Activated T-cell treated with anti-CD3 and anti-CD28 coated beads, Interleukin-2, amount 50 U/mL, for 4 hours (primary cell): ENCODE measurements around the gene TMEM184B. TPM values are rescaled to one million over a fixed set of nuclear protein-coding genes. Genes with fewer than 3 reads are reported as not detected.

ENCODE experiments used
- ATAC-seq, 2 donors: fragments of 200-7000 bp; cut with Tn5 transposase; one replicate each; pipeline ENCODE4 v1.10.0; 2021
- DNase-seq: peaks from one replicate; pipeline ENCODE4 v3.0.0-alpha.2; 2020
- H3K27me3 Mint-ChIP-seq: one replicate; pipeline ENCODE4 v1.8.0; 2021; ENCODE audit warnings: low read depth, mixed read lengths
- H3K36me3 Mint-ChIP-seq: one replicate; pipeline ENCODE4 v1.8.0; 2022; ENCODE audit warnings: mixed read lengths; ENCODE audit not compliant: insufficient read depth
- H3K4me1 Mint-ChIP-seq: one replicate; pipeline ENCODE4 v1.8.0; 2021; ENCODE audit warnings: low read depth, mixed read lengths
- H3K4me3 Mint-ChIP-seq: one replicate; pipeline ENCODE4 v1.8.0; 2021; ENCODE audit warnings: mild to moderate bottlenecking, moderate library complexity, mixed read lengths
- H3K9me3 Mint-ChIP-seq: one replicate; pipeline ENCODE4 v1.8.0; 2021; ENCODE audit warnings: mixed read lengths
- total RNA-seq, 3 donors: library from RNA; stranded (reverse); gene quantifications; one replicate each; pipeline ENCODE4 v1.2.1, GENCODE V29; 2021

The TMEM184B gene
- 10 to 100 TPM; 26.5 to 33.5 (median 27.8) TPM for total RNA-seq

DNA sequence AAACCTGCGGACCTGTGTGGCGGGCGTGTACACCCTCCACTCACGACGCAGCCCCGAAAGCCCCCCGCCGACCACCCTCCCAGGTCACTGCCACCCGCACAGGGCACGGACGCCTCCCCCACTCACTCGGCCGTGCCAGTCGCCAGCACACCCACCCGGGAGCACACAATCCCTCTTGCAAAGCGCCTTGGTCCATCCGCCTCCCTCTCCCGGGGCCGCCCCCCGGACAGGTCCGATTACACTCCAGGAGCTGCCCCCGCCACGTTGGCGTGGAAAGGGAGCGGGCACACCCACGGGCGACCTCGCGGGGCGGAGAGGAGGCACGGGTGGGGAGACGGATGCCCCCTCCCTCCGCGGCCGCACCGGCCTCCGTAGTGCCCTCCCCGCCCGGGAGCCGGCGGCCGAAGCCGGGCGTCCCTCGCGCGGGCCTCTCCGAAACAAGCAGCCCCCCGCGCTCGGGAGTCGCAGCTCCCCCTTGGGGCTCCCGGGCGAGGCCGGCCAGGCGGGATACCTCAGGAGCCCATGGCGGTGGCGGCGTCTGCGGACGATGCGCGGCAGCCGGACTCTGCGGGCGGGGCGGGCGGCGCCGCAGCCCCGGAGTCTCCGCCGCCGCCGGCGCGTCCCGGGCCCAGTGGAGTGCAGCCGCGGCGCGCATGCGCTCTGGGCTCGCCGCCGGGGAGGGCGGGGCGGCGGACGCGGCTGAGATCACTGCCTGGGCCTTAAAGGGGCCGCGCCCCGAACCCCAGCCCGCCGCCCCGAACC is at the start of gene TMEM184B:
Gene TMEM184B (minus strand): TSS at position 638 of the 762 bp plus-strand sequence. CDS start 25,049 bp downstream, outside the sequence.
- peak within 1 kb of the TSS; percentile 91 for H3K4me3 Mint-ChIP-seq
- DNase-seq (peak; percentile 74), ATAC-seq (peak; percentile 98)
- no peaks in the 10 kb centered on the region for H3K27me3 Mint-ChIP-seq
- peaks cover 45% of the 10 kb centered on the region for H3K4me1 Mint-ChIP-seq
- no peaks in the 10 kb centered on the region for H3K9me3 Mint-ChIP-seq
- no peaks in the 10 kb centered on the region for H3K36me3 Mint-ChIP-seq

DNA sequence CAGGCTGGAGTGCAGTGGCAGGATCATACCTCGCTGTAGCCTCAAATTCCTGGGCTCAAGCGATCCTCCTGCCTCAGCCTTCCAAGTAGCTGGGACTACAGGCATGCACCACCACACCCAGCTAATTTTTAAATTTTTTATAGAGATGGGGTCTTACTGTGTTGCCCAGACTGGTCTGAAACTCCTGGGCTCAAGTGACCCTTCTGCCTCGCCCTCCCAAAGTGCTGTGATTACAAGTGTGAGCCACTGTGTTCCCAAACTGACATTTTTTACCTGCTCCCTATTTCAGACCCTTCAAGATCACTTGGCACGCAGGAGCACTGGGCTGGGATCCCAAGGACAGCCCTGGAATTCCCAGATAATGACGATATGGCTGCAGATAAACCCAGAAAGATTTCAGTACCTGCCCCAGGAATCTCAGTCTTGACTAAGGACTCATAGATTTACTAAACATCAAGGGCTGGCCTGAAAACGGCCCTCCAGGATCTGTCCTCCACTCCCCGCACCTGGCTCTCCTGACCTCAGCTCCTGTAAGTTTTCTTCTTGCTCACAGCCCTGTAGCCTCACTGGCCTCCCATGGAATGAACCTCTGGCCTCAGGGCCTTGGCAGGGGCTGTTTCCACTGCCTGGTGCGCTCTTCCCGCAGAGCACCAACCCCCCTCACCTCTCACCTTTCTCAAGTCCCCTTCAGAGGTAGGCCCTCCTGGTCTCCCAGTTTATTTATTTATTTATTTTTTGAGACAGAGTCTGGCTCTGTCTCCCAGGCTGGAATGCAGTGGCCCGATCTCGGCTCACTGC is 48.0 kb upstream of the TMEM184B start:
- H3K36me3 Mint-ChIP-seq: no peaks in the 10 kb centered on the region
- H3K9me3 Mint-ChIP-seq: no peaks in the 10 kb centered on the region
- no peak overlapping the region for H3K4me3 Mint-ChIP-seq
- peaks cover 5% of the 10 kb centered on the region for H3K4me1 Mint-ChIP-seq
- H3K27me3 Mint-ChIP-seq: no peaks in the 10 kb centered on the region
- ATAC-seq (no peak), DNase-seq (no peak)

DNA sequence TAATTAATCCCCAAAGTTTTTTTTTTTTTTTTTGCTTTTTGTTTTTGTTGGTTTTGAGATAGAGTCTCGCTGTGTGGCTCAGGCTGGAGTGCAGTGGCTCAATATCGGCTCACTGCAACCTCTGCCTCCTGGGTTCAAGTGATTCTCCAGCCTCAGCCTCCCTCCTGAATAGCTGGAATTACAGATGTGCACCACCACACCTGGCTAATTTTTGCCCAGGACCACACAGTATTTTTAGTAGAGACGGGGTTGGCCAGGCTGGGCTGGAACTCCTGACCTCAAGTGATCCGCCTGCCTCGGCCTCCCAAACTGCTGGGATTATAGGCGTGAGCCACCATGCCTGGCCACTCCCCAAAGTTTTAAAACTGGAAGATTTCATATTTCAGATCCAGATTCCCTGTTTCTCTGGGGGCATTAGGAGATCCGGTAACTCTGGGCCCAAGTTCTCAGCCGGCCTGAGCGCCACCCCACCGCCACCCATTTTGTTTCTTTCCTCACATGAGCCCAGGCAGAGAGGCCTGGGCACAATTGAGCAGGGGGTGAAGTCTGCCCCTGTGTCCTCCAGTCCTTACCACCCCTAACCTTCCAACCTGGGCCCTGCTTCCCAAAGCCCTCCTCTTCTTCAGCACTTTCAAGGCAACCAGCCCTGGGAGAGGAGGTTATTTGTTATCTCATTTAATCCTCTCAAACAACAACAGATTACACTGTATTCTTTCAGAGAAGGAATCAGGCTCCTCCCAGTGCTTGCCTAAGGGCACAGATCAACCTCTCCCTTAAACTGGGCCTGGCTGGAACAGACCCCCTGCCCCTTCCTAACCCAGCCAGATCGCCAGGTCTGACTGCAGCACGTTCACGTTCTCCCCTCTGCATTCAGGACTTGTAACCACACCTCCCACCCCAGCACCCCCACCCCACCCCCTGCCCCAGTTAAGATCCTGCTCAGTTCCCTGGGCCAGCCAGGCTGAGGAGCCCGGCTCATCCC is 46.3 kb upstream of the TMEM184B start:
- Mint-ChIP-seq H3K9me3 (no peaks in the 10 kb centered on the region), H3K4me1 (peaks cover 22% of the 10 kb centered on the region), H3K27me3 (no peaks in the 10 kb centered on the region), H3K36me3 (no peaks in the 10 kb centered on the region), H3K4me3 (peak overlapping the region; percentile 19)
- DNase-seq (no peak), ATAC-seq (no peak)

DNA sequence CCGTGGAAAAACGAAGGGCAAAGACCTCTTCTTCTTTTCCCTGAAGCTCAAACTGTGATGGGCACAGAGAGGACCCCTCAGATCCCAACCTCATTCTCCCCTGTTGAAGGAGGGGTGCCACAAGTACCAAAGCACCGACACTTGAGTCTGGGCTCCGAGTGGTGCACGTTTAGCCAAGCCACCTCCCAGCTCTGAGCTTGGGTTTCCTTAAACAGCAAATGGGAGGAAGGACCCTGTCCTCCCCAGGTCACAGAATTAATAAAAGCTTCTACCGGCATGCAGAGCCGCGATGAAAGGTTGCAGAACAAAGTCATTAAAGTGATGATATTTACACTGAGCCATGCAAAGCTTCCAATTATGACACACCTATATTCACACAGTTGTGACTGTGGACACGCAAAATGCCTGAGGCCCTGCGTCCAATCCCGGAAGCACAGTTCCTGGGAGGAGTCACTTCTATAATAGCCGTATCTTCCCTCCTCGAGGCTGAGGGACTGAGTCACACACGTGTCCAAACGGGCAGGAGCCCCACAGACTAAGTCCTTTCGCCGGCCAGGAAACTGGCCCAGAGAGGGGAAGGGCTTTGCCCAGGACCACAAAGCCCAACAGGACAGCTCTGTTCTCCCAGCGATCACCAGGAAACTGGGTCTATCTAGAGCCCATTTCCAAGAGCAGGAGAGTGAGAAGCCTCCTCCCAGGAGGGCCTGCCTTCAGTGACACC is 45.3 kb upstream of the TMEM184B start:
- DNase-seq (no peak), ATAC-seq (no peak)
- H3K9me3 Mint-ChIP-seq: no peaks in the 10 kb centered on the region
- peaks cover 2% of the 10 kb centered on the region for H3K36me3 Mint-ChIP-seq
- peak overlapping the region; percentile 81 for H3K4me3 Mint-ChIP-seq
- no peaks in the 10 kb centered on the region for H3K27me3 Mint-ChIP-seq
- H3K4me1 Mint-ChIP-seq: peaks cover 29% of the 10 kb centered on the region

DNA sequence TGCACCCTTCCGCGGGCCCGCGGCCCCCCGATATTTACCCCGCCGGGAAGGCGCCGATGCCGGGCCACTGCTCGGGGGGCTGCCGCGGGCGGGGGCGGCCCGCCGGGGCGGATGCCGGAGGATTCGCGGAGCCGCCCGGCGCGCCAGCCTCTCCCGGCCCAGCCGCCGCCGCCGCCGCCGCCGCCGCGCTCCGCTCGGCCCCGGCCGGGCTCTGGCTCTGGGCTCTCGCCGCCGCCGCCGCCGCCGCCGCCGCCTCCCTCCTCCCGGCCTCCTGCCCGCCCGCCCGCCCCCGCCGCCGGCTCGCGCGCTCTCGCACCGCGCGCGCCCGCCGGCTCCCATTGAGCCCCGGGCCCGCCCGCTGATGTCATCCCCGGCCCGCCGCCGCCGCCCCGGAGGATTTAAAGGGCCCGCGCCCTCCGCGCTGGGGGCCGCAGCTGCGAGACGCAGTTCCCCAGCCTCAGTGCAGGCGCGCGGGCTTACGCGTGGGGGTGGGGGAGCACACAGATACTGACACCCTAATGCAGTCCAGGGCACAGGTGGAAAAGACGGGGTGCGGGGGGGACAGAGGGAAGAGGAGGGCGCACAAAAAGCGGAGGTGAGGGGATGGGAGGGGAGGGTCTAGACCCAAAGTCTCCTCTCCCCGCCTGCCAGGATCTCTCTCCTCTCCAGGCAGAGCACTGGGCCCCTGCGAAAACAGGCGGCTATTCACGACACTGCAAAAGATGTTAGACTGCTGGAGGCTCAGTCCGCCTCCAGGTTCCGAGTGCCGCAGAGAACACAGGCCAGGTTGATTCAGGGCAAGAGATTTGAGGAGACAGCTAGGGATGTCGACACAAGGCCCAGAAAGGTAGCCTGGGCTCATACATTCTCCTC is 44.5 kb upstream of the TMEM184B start, which contains the start of gene CSNK1E:
Gene CSNK1E (minus strand): TSS at position 312 of the 873 bp plus-strand sequence. CDS start 3,276 bp downstream, outside the sequence.
- ATAC-seq: peak; percentile 64 to 65
- Mint-ChIP-seq H3K4me3 (peak within 1 kb of the TSS; percentile 88), H3K36me3 (peaks cover 2% of the 10 kb centered on the region), H3K9me3 (no peaks in the 10 kb centered on the region), H3K27me3 (no peaks in the 10 kb centered on the region), H3K4me1 (peaks cover 37% of the 10 kb centered on the region)
- DNase-seq: peak; percentile 67

DNA sequence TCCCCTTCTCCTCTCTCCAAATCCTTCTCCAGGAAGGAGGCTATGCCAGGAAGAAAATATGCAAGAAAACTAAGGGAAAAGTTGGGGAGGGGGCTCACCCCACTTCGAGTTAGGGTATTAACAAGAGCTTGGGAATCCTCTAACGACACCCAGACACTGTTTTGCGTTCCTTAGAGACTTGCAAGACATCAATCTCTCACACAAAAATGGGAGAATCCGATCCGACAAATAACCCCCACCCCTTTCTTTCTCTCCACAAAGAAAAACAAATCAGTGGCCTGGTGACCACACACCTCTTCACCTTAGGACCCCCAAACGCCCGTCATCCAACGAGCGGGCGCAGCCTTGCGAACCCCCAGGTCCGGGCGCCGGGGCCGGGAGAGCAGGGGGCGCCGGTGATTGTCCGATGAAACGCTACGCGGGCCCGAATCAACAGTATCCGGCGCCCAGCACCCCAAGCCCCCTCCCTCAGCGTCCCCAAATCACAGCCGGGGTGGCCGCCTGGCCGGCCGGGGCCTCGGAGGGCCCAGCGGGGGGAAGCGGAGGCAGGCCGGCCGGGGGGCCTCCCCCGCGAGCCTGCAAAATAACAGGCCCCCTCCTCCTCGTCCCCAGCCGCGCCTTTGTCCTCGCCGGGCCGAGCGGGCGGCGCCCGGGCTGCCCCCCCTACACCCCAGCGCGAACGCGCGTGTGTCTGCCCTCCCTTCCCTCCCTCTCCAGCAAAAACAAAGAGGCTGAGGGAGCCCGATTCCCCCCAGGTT is 43.7 kb upstream of the TMEM184B start:
- DNase-seq (peak; percentile 40), ATAC-seq (peak; percentile 49 to 68)
- Mint-ChIP-seq H3K4me1 (peaks cover 44% of the 10 kb centered on the region), H3K27me3 (no peaks in the 10 kb centered on the region), H3K9me3 (no peaks in the 10 kb centered on the region), H3K4me3 (peak overlapping the region; percentile 88), H3K36me3 (peaks cover 2% of the 10 kb centered on the region)

DNA sequence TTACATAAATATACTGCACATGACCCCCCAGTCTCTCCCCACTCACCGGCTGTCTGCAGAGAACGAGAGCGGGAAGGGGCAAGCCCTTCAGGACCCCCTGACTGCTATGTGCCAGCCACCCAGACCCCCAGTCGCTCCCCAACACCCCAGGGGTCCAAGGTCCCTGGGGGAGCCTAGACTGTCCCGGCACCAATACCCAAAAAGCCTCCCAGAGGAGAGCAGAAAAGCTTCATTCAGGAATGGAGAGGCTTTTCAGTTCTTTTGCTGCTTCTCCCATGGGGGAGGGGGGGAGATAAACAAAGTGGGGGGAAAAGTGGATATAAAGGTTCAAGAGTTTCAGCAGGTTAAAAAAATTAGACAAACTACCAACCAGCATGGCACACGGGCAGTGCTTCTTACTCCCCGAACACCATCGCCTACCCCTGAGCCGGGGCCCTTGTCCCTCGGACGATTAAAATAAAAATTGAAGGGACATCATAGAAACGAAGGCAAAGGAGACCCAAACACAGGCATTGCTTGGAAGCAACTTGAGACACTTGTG is 43.1 kb upstream of the TMEM184B start:
- H3K4me3 Mint-ChIP-seq: peak overlapping the region; percentile 88
- peaks cover 51% of the 10 kb centered on the region for H3K4me1 Mint-ChIP-seq
- ATAC-seq (no peak), DNase-seq (no peak)
- no peaks in the 10 kb centered on the region for H3K27me3 Mint-ChIP-seq
- peaks cover 2% of the 10 kb centered on the region for H3K36me3 Mint-ChIP-seq
- H3K9me3 Mint-ChIP-seq: no peaks in the 10 kb centered on the region

DNA sequence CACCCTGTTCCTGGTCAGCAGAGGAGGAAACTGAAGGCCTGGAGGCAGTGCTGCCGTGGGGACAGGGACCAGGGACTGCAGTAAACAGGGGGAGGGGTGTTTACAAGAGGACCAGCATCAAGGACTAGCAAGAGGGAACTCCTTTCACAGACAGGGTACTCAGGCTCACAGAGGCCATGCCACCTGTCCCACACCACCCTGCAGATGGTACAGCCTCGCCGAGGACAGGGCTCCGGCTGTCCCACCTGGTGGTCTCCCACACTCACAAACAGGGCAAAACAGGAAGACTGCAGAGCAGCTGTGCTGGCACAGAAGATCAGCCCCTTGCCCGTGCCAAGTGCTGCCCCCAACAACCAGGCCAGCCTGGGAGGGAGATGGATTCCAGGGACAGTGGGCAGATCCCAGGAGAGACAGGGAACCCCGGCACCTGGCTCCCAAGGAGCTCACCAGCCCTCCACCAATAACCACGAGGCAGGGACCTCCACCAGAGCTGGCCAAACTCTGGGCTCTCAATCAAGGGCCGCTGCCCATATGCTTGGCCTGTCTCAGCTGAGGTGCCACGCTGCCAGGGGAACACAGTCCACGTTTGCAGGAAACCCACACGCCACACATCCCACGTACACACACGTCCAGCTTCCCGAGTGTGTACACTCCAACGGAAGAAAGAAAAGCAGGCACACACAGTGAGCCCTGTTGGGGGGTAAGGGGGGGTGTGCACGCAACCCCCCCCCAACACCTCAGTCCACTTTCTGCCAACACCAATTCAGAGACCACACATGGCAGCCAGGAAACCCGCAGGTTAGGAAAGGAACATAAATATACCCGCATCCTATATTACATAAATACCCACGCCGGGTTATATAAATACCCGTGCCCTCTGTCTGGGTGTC is 42.4 kb upstream of the TMEM184B start:
- Mint-ChIP-seq H3K27me3 (no peaks in the 10 kb centered on the region), H3K4me1 (peaks cover 53% of the 10 kb centered on the region), H3K9me3 (no peaks in the 10 kb centered on the region), H3K4me3 (peak overlapping the region; percentile 88), H3K36me3 (peaks cover 5% of the 10 kb centered on the region)
- ATAC-seq (no peak), DNase-seq (no peak)

DNA sequence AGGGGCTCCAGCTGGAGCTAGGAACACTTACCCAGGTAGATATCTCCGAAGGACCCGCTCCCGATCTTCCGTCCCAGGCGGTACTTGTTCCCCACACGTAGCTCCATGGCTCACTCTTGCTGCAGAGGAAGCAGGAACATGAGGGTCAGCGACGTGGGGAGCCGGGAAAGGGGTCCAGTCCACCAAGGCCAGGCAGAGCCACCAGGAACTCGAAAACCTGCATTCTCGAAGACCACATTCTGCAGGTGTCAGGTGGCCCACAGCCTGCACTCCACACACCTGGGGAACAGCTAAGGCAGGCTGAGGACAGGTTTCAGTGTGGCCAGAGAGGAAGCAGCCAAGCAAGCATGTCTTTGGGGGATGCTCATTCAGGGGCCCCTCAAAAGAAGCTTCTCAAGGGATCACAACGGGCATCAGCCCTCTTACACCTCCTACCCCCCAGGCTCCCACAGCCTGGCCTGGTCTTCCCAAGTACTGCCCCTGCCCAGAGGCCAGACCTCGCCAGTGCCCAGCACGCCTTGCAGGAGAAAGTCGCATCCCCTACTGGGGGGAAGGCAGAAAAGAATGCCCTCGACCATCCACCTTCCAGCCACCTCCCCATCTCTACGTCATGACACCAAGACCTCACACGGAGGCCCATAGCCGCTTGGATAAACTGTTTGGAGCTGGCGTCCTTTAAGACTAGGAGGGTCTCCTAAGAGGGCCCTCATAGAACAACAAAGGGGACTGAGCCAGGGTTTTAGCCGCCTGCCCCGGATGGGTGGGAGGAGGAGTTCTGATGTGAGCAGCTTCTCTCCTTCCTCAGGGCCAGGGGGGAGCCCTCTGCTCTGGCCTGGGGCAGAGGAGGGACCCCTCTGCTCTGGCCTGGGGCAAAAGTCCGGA is 41.5 kb upstream of the TMEM184B start:
- H3K27me3 Mint-ChIP-seq: no peaks in the 10 kb centered on the region
- ATAC-seq (no peak), DNase-seq (no peak)
- H3K4me3 Mint-ChIP-seq: peak overlapping the region; percentile 88
- H3K4me1 Mint-ChIP-seq: peaks cover 53% of the 10 kb centered on the region
- peaks cover 5% of the 10 kb centered on the region for H3K36me3 Mint-ChIP-seq
- no peaks in the 10 kb centered on the region for H3K9me3 Mint-ChIP-seq

DNA sequence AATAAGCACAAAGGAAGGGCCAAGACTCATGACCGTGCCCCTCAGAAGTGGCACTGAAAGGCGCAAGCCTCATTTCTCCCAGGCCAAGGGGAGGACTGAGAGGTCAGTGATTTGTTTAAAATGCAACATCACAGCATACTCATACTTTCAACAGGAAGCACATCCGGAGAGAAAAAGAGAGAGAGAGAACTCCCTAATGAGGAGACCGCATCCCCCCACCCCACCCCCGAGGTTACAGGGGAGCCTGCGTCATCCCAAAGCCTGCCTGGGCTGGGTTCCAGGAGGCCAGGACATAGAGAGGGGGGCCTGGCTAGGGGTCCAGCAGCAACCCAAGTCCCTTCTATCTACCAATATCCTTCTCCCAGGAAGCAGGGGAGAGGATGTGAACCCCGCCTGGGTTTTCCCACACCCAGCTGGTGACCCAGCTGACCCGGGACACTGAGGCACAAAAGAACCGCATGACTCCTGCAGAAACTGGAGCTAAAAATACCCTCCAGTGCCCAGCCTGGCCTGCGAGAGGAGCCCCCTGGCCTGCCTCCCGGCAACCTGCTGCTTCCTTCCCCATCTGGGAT is 40.7 kb upstream of the TMEM184B start:
- no peak for DNase-seq
- peaks cover 6% of the 10 kb centered on the region for H3K36me3 Mint-ChIP-seq
- H3K4me3 Mint-ChIP-seq: no peak overlapping the region
- no peaks in the 10 kb centered on the region for H3K9me3 Mint-ChIP-seq
- ATAC-seq: no peak
- H3K27me3 Mint-ChIP-seq: no peaks in the 10 kb centered on the region
- H3K4me1 Mint-ChIP-seq: peaks cover 57% of the 10 kb centered on the region
